Fibroblast of villous mesenchyme (primary cell): Measurements from ENCODE around the gene PACSIN1. TPM values are rescaled to one million over a fixed set of nuclear protein-coding genes. Genes with fewer than 3 reads are reported as not detected.

Source experiments
- DNase-seq: peaks from one replicate; pipeline ENCODE4 v3.0.0-alpha.2; 2010; ENCODE audit warnings: low read depth
- H3K4me3 ChIP-seq: 2 replicates; pipeline ENCODE4 v1.5.1; 2011; ENCODE audit warnings: low read depth, mild to moderate bottlenecking, low read length
- total RNA-seq: library from RNA; depleted of rRNA; stranded (reverse); fragments of >200 nt; gene quantifications from 2 replicates; pipeline ENCODE4 v1.2.3, GENCODE V29; 2012
- TF ChIP-seq, protein P1 (sequence below): IDR thresholded peaks from 2 replicates; pipeline ENCODE4 v1.5.1; 2012; ENCODE audit warnings: low read depth, mild to moderate bottlenecking, low read length; ENCODE audit not compliant: insufficient read depth

Gene PACSIN1
- total RNA-seq, 1 donor: under 0.01 TPM

GRCh38 chr6:34552620-34553019 is 86.7 kb downstream of the PACSIN1 start:
- no peak overlapping the region for H3K4me3 ChIP-seq
- TF ChIP-seq, protein P1, sequence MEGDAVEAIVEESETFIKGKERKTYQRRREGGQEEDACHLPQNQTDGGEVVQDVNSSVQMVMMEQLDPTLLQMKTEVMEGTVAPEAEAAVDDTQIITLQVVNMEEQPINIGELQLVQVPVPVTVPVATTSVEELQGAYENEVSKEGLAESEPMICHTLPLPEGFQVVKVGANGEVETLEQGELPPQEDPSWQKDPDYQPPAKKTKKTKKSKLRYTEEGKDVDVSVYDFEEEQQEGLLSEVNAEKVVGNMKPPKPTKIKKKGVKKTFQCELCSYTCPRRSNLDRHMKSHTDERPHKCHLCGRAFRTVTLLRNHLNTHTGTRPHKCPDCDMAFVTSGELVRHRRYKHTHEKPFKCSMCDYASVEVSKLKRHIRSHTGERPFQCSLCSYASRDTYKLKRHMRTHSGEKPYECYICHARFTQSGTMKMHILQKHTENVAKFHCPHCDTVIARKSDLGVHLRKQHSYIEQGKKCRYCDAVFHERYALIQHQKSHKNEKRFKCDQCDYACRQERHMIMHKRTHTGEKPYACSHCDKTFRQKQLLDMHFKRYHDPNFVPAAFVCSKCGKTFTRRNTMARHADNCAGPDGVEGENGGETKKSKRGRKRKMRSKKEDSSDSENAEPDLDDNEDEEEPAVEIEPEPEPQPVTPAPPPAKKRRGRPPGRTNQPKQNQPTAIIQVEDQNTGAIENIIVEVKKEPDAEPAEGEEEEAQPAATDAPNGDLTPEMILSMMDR: no peak
- DNase-seq: no peak

DNA sequence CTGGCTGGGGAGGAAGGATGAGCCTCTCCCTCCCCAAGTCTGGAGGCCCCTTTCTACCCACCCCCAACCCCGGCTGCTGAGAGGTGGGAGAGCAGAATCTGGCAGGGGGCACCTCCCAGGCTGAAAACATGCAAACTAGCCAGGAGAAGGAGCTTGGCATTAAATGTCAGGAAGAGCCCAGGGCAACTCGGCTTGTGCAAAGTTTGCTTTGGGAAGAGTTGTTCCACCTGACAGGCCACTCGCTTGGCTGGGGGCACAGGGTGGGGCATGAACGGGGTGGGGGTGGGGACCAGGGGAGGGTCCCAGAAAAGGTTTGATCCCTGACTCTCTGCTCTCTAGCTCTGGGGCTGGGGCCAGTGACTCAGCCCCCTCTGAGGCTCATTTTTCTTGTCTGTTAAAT is 87.3 kb downstream of the PACSIN1 start:
- TF ChIP-seq, protein P1: no peak
- H3K4me3 ChIP-seq: no peak overlapping the region
- no peak for DNase-seq

DNA sequence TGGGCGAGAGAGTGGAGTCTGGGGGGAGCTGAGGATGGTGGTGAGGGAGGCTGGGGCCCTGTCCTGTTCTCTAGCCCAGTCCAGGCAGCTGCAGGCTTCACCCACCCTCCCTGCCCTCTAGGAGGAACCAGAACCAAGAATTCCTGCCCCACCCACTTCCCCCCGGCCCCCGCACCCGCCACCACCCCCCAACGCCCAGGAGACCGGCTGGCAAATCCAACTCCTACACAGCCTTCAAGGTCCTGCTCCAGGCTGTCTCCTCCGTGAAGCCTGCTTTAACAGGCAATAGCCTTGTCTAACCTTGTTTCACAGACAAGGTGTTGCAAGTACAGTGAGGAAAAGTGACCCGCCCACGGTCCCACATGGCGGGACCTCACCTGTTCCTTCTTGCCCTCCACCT is 87.9 kb downstream of the PACSIN1 start:
- H3K4me3 ChIP-seq: no peak overlapping the region
- TF ChIP-seq, protein P1: no peak

GRCh38 chr6:34554291-34555006 is 88.6 kb downstream of the PACSIN1 start:
- DNase-seq: no peak
- H3K4me3 ChIP-seq: no peak overlapping the region
- TF ChIP-seq, protein P1: no peak

More for the DNA sequence above, 87.9 kb downstream of the PACSIN1 start:
- no peak for DNase-seq

DNA sequence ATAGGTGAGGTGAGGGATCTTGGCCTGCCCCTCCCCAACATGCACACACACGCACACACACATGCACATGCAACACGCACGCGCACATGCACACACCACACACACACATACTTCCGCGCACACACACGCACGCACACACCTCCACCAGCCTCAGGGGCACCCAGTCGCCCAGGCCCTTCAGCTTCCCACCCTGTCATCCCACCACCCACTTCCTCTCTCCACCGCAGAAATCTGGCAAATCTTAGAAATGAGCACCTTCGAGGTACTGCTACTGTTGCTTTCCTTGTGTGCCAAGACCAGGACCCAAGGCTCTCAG is 89.1 kb downstream of the PACSIN1 start:
- H3K4me3 ChIP-seq: no peak overlapping the region
- no peak for DNase-seq
- TF ChIP-seq, protein P1: no peak

DNA sequence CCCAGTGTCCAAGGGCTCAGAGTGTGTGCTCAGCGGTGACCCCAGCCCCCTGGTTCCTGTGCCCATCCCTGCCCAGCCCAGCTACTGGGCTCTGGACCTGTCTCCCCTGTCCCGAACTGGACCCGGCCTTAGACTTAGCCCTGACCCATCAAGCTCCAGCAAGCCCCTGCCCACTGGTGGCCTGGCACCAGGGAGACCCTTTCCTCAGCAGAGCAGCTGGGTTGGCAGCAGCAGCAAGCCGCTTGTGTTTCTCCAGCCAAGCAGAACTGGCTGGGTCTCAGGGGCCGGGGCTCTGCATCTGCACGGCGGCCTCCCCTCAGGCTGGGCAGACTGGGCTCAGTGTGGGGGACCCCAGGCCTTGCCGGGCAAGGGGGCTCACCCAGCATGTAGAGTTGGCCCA is 89.5 kb downstream of the PACSIN1 start:
- DNase-seq: no peak
- TF ChIP-seq, protein P1: no peak
- no peak overlapping the region for H3K4me3 ChIP-seq

- TF ChIP-seq, protein P1: no peak
- no peak for DNase-seq
- no peak within 1 kb of the TSS for H3K4me3 ChIP-seq
These were observed 90.2 kb downstream of the PACSIN1 start, which contains the start of gene SPDEF for GRCh38 chr6:34556031-34556471. Gene SPDEF, minus strand, starts transcription at chr6:34556329. Its CDS starts 11,874 bp downstream, at chr6:34544455.
